HG02798 (cell line): ENCODE results near the gene FILIP1.

ENCODE experiments used
- ATAC-seq: cut with Tn5 transposase; IDR thresholded peaks from one replicate; pipeline ENCODE4 v1.9.1; 2021; ENCODE audit warnings: mild to moderate bottlenecking; ENCODE audit not compliant: unreplicated experiment, poor library complexity

Gene FILIP1

GRCh38 chr6:75494290-75494689 is 690 bp upstream of the FILIP1 start:
- no peak for ATAC-seq

GRCh38 chr6:75492386-75493153 is 1.0 kb downstream of the FILIP1 start:
- ATAC-seq: peak; percentile 47

DNA sequence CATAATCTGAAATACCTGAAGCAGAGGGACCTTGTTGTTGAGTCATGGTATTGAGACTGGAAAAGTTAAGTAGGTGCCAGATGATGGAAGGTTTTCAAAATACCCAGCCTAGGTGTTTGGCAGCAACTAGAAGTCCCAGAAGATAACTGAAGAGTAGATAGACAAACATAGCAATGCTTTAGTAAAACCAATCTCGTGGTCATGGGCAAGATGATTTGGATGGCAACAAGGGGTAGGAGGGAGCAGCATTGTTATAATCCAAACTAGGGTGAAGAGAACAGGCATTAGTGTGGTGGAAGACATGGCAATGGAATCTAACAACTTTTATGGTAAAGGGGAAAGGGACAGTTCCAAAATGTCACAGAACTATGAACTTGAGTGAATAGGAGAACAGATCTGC is 2.3 kb downstream of the FILIP1 start:
- ATAC-seq: no peak

- ATAC-seq: no peak
Observed at GRCh38 chr6:75490706-75491105, 2.9 kb downstream of the FILIP1 start.

DNA sequence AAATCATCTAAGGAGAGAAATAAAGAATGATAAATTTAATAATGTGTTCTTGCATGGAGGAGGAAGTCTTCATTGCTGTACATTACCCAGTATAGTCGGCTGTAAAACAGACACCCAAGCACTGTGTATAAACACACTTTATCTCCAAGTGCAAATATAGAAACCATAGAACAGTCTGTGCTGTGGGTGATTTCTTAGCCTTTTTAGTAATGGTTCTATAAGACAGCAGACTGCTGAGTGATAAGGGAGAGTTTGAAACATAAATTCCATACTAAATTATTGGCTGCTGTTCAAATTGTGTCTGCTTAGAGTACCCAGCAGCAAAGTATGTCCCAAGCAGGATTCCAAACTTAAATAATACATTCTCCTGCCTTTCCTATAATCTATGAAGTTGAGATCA is 4.6 kb downstream of the FILIP1 start:
- no peak for ATAC-seq

- ATAC-seq: no peak
Observed at GRCh38 chr6:75488033-75488432, 5.6 kb downstream of the FILIP1 start.

DNA sequence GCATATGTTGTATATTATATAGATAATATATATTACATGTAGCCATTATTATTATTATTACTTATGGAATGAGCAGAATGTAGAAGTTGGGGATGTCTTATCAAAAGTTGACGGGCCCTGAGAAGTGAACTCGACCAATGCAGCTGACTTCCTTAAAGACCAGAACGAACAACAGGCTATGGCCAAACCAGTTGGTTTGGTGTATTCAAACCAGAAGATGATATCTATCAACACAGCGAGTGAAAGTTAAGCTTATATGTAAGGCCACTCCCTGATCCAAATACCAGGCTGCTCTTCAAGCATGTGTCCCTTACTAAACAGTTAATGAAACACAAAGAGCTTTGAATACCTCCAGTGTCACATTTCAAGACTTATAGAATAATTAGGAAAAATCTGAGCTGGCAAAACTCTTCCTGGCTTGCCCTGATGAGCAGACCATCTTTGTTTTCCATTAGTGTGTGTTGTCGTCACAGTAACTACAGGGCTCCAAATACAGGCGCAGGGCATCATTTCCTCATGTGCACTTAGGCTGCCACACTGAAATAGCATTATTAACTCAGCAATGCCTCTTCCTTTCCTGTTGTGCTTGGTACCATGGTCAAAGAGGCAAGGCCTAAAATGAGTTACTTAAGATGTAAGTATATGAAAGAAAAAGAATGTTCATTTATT is 6.6 kb downstream of the FILIP1 start:
- ATAC-seq: no peak

- peak; percentile 77 for ATAC-seq
Observed at GRCh38 chr6:75484535-75484934, 9.1 kb downstream of the FILIP1 start.

DNA sequence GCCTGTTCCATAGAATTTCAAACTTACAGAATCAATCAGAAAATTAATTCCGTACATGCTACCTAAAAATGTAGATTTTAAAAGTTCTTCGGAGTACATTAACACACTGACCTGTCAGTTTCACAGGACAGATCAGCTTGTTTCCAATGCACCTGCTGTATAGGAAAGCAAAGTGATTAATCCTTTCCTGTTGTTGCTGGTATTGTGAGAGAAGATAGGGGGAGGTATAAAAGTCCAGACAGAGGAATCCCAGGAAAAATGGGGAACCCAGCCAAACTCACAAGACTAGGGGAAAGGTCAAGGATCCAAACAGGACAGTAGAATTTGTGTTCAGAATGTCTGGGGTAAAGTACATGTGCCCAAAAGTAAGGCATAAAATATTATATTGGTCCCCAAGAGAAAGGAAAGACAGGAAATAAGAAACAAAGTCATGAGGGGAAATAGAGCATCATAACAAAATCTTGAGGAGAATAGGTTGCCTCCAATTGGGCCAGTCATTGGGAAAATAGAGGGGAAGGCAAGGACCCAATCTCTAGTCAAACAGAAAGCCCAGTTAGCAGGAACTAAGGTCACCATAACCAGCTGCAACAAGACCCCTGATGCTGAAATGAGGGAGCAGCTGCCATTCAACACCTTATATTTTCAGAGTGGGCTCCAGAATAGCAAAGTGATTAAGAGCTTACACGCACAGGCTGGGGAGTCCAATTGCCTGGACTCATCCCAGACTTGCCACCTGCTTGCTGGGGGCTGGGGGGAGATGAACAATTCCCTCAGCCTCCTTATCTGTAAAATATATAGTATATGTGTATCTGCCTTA is 10.3 kb downstream of the FILIP1 start:
- no peak for ATAC-seq

DNA sequence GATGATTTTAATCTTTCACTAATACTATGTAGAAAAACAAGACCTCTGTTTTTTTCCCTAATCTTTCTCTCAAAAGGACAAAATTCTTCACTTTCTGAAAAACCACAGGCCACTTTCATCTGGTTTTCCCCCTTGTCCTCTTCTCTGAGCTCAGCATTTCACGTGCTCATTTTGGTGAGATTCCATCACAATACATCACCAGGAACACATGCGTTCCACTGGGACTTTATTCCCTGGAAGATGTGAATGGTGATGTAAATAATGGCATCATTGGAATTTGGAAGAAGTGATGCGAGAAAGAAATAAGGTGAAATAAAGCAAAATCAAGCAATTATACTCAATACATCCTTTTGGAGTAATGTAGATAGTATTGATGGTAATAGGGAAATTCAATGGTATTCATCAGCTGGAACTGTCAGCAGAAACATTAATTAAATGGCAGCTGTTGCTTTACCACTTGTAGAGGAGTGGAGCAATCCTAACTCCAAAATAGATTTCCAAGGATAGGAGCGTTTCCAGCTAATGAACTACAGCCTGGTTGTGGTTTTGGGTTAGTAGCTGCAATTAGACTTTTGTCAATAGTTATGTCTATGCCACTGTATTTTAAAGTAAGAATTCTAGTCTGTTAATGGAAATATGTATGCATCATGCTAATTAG is 11.5 kb downstream of the FILIP1 start:
- no peak for ATAC-seq

GRCh38 chr6:75481394-75481793 is 12.2 kb downstream of the FILIP1 start:
- ATAC-seq: no peak

GRCh38 chr6:75480425-75480824 is 13.2 kb downstream of the FILIP1 start:
- no peak for ATAC-seq

DNA sequence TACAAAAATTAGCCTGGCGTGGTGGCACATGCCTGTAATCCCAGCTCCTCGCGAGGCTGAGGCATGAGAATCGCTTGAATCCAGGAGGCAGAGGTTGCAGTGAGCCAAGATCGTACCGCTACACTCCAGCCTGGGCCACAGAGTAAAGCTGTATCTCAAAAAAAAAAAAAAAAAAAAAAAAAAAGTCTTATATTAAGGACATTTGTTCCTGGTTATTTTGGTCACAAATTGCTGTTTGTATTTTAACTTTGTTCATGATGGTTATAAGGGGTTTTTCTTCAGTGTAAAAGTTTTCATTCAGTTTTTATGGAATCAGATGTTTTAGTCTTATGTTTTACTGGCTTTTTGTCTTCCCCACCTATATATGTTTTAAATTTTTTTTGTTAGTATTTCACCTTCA is 13.9 kb downstream of the FILIP1 start:
- ATAC-seq: no peak

- ATAC-seq: no peak
Observed at GRCh38 chr6:75478929-75479328, 14.7 kb downstream of the FILIP1 start.

- peak; percentile 69 for ATAC-seq
Observed at GRCh38 chr6:75472885-75473284, 20.7 kb downstream of the FILIP1 start.

DNA sequence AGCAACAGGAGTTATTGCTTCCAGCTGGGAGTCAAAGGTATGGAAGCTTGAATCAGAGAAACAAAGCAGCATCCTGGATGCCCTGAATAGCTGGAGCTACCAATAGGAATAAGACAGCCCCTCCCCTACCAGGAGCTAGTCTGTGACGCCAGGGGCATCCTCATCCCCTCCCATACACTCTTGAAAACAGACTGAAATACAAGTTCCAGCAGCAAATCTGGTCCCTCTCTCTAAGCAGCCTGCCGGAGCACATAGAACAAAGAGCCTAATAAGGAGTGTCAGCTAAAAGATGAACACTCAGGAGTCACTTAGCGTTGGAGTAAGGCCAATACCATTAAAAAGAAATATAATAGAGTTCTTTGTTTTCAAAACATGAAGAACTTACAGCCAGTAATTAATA is 25.6 kb downstream of the FILIP1 start:
- no peak for ATAC-seq

DNA sequence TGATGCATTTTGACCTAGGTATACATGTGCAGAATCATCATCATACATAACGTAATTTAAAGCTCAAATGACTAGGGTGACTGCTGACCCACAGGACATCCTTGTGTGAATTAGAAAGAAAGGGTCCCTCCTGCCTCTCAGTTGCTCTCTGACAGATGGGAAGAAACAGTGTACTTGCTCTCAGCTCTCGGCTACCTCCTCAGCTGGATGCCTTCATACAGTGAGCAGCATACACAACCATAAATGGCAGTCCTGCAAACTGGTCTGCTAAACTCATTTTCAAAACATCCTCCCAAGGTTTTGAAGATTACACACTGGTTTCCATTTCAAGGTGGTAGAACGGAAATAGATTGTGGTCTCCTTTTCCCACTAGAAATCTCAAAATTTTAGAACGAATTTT is 26.3 kb downstream of the FILIP1 start:
- no peak for ATAC-seq

DNA sequence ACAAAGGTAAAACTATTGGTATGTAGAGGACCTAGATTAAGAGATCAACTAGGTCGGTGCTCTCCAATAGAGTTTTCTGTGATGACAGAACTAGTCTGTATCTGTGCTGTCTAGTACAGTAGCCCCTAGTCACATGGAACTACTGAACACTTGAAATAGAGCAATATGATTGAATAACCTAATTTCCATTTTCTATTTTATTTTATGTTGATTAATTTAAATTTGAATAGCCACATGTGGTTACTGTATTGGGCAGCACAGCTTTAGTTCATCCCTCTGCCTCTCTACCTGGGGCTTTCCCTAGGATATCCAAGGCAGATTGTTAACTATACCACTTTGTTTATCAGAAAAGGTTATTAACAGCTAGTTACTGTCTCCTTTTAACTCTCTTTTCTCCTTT is 27.0 kb downstream of the FILIP1 start:
- no peak for ATAC-seq

GRCh38 chr6:75463908-75464307 is 29.7 kb downstream of the FILIP1 start:
- no peak for ATAC-seq

DNA sequence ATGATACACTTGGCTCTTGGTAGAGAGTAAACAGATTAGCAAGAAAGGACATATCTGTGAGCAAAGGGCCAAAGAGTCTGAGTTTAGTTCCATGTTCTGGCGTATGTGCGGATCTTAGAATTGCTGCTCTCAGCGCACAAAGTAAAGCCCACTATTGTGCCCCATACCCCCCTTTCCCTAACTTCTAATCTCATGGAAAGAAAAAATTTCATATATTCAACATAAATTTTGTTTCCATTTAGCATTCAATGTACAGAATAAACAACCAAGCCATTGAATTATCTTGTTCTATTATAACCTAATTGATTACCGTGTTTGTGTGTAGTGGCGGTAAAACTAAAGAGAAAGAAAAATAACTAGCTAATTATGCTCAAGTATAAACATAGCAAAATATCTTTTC is 30.5 kb downstream of the FILIP1 start:
- ATAC-seq: no peak

GRCh38 chr6:75460681-75461080 is 32.9 kb downstream of the FILIP1 start:
- ATAC-seq: no peak
